Brain microvascular endothelial cell (primary cell): ENCODE measurements around the gene TMEM150B.

Experiments used
- DNase-seq: peaks from one replicate; pipeline ENCODE4 v3.0.0-alpha.2; 2020
- H3K27ac ChIP-seq: fragments of 250-450 bp; sonication (Bioruptor Pico); 2 replicates; pipeline ENCODE4 v1.5.1; 2020; ENCODE audit warnings: mild to moderate bottlenecking, moderate library complexity
- H3K27me3 ChIP-seq: fragments of 250-450 bp; sonication (Bioruptor Pico); replicated peaks from 2 replicates; pipeline ENCODE4 v1.5.1; 2020; ENCODE audit warnings: mild to moderate bottlenecking
- H3K36me3 ChIP-seq: fragments of 250-450 bp; sonication (Bioruptor Pico); replicated peaks from 2 replicates; pipeline ENCODE4 v1.5.1; 2020; ENCODE audit warnings: mild to moderate bottlenecking
- H3K4me3 ChIP-seq: 2 replicates; pipeline ENCODE4 v1.5.1; 2011; ENCODE audit warnings: low read depth, mild to moderate bottlenecking, control low read depth, low read length, moderate library complexity
- CTCF ChIP-seq: IDR thresholded peaks from 2 replicates; pipeline ENCODE4 v1.5.1; 2011; ENCODE audit warnings: low read depth, mild to moderate bottlenecking, moderate library complexity, low read length, control low read depth, inconsistent platforms; ENCODE audit errors: missing control alignments
- in situ Hi-C: cut with HindIII; loops from 2 replicates; pipeline ENCODE4 v1.10.0; 2017; ENCODE audit warnings: low sequenced_read_pairs, low pct_ligation_motif_present

TMEM150B gene

DNA sequence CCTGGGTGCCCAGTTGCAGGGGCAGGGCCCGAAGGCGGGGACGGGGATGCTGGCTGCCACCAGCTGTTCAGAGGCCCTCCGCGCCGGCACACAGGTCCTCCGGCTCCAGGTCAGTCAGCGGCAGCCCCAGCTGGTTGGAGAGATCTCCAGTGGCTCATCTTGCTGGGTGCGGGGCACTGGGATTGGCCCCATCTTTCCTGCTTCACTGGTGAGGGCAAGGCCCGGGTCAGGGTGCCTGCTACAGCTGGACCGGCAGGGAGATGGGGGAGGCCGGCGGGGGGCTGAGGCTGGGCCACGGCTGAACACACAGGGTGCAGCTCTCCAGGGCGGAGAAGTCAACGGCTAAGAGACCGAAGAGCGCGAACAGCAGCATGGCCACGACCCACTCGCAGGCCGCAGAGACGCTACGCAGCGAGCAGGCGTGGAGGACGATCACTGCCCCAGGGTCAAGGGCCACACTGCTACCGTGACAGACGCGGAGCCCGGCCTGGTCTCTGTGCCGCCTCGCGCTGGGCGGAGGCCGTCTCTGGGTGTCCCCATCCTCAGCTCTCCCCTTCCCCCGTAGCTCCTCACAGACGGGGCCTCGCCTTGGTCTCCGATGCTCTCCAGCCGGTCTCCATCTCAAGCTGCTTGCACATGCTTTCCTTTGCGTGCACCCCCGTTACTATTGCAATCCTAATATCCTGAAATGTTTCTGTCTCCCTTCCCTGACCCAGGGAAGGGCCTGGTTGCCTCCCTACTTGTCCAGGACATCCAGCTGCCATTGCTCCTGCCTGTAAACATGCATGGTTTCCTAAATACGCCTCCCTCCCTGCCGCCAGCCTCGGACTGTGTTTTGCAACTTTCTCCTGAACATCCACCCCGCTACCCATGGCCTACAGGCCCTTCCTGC lies 12.3 kb downstream of the TMEM150B start:
- no peak overlapping the region for H3K4me3 ChIP-seq
- H3K27ac ChIP-seq = no peak overlapping the region
- in situ Hi-C loops = no loop called here
- peaks cover 9% of the 10 kb centered on the region for H3K36me3 ChIP-seq
- TF ChIP-seq CTCF = no peak
- no peak for DNase-seq
- H3K27me3 ChIP-seq = no peaks in the 10 kb centered on the region

GRCh38 chr19:55311797-55312196 lies 13.3 kb downstream of the TMEM150B start:
- H3K27ac ChIP-seq = no peak overlapping the region
- H3K27me3 ChIP-seq = no peaks in the 10 kb centered on the region
- H3K4me3 ChIP-seq = no peak overlapping the region
- peaks cover 9% of the 10 kb centered on the region for H3K36me3 ChIP-seq
- TF ChIP-seq CTCF = no peak
- DNase-seq = no peak
- in situ Hi-C loops = no loop called here

DNA sequence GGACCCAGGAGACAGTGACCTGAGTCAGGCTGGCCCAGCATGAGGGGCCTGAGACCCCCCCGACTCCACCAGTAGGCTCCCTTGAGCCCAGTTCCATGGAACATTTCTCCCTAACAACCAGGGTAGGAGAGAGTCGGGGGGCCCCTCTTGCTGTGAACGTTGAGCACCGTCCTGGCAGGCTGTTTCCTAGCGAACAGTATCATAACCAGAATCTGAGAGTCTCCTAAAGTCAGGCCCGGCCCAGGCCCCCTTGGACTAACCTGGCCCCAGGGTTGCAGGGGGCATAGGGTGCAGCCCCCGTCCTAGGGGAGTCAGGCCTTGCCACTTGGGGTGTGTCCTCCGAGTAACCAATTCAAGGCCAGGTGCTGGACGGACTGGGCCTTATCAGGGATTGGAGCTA lies 13.7 kb downstream of the TMEM150B start:
- in situ Hi-C loops = no loop called here
- no peak overlapping the region for H3K4me3 ChIP-seq
- no peak for TF ChIP-seq CTCF
- H3K27ac ChIP-seq = no peak overlapping the region
- no peaks in the 10 kb centered on the region for H3K27me3 ChIP-seq
- H3K36me3 ChIP-seq = peaks cover 13% of the 10 kb centered on the region
- DNase-seq = no peak

- no peak for TF ChIP-seq CTCF
Measured at GRCh38 chr19:55310498-55310897, 14.6 kb downstream of the TMEM150B start.

DNA sequence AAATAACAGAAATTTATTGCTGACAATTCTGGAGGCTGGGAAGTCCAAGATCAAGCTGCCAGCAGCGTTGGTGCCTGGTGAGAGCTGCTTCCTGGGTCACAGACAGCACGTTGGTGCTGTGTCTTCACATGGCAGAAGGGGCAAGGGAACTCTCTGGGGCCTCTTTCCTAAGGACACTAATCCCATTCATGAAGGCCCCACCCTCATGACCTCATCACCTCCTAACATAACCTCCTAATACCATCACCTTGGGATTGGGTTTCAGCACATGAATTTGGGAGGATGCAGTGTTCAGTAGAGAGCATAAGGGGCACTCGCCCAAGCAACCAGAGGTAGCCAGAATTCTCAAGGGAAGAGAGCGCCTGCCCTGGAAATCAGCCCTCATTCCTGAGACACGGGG lies 15.7 kb downstream of the TMEM150B start:
- TF ChIP-seq CTCF = no peak
- Histone ChIP-seq H3K27me3 (no peaks in the 10 kb centered on the region), H3K4me3 (no peak overlapping the region), H3K36me3 (peaks cover 14% of the 10 kb centered on the region), H3K27ac (no peak overlapping the region)
- in situ Hi-C loops = no loop called here
- no peak for DNase-seq

More at GRCh38 chr19:55310498-55310897, 14.6 kb downstream of the TMEM150B start:
- Histone ChIP-seq H3K27me3 (no peaks in the 10 kb centered on the region), H3K36me3 (peaks cover 14% of the 10 kb centered on the region), H3K4me3 (no peak overlapping the region), H3K27ac (no peak overlapping the region)
- in situ Hi-C loops = no loop called here
- DNase-seq = no peak

DNA sequence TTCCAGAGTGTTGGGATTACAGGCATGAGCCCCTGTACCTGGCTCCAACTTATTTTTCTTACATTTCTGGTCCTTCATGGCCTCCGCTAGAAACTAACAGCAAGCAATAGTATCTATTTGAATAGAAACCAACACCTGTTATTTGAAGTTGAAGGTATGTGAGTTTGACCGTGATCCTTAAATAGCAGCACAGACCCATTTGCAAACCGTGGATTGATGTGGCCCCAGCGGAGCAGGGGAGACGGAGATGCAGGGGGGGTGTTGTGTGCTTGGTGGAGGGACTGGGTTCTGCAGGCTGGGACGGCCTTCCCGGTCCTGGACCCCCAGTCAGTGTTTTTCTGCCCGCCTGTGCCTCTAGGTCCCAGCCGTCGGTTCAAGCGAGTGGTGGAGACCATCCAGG lies 16.9 kb downstream of the TMEM150B start:
- H3K27me3 ChIP-seq = no peaks in the 10 kb centered on the region
- in situ Hi-C loops = no loop called here
- no peak for DNase-seq
- no peak for TF ChIP-seq CTCF
- no peak overlapping the region for H3K4me3 ChIP-seq
- no peak overlapping the region for H3K27ac ChIP-seq
- peaks cover 14% of the 10 kb centered on the region for H3K36me3 ChIP-seq
